Loucy (cell line): ENCODE measurements around the gene CCDC127.

ENCODE experiments used
- H2AFZ ChIP-seq: fragments of 200-600 bp; sonication (generic); 2 replicates; pipeline ENCODE4 v1.6.0; 2016; ENCODE audit warnings: antibody characterized with exemption, mild to moderate bottlenecking, low read length, moderate library complexity
- H3F3A ChIP-seq: fragments of 200-600 bp; 2 replicates; pipeline ENCODE4 v1.6.0; 2016; ENCODE audit warnings: antibody characterized with exemption, low read depth, mild to moderate bottlenecking
- H3K27me3 ChIP-seq: fragments of 200-600 bp; sonication (generic); 2 replicates; pipeline ENCODE4 v1.6.1; 2014; ENCODE audit warnings: low read length, mild to moderate bottlenecking; ENCODE audit not compliant: insufficient read depth, poor library complexity, severe bottlenecking
- H3K36me3 ChIP-seq: fragments of 200-600 bp; sonication (generic); 2 replicates; pipeline ENCODE4 v1.6.1; 2016; ENCODE audit warnings: low read length; ENCODE audit not compliant: insufficient read depth
- H3K4me1 ChIP-seq: fragments of 200-600 bp; sonication (generic); 2 replicates; pipeline ENCODE4 v1.5.1; 2014; ENCODE audit warnings: low read length, mild to moderate bottlenecking; ENCODE audit not compliant: insufficient read depth, poor library complexity, severe bottlenecking
- H3K4me2 ChIP-seq: fragments of 200-600 bp; sonication (generic); 2 replicates; pipeline ENCODE4 v1.6.0; 2014; ENCODE audit warnings: antibody characterized with exemption, low read length, low read depth, mild to moderate bottlenecking; ENCODE audit not compliant: poor library complexity, severe bottlenecking
- H3K4me3 ChIP-seq: fragments of 200-600 bp; sonication (generic); 2 replicates; pipeline ENCODE4 v1.5.1; 2014; ENCODE audit warnings: low read length, mild to moderate bottlenecking, mixed read lengths; ENCODE audit not compliant: poor library complexity, severe bottlenecking
- H3K79me2 ChIP-seq: fragments of 200-600 bp; sonication (generic); 2 replicates; pipeline ENCODE4 v1.6.1; 2014; ENCODE audit warnings: low read length; ENCODE audit not compliant: insufficient read depth
- H3K9ac ChIP-seq: fragments of 200-600 bp; sonication (generic); 2 replicates; pipeline ENCODE4 v1.6.0; 2014; ENCODE audit warnings: mild to moderate bottlenecking, low read depth, low read length, moderate library complexity; ENCODE audit not compliant: poor library complexity, severe bottlenecking
- H3K9me2 ChIP-seq: fragments of 200-600 bp; sonication (generic); replicated peaks from 2 replicates; pipeline ENCODE4 v1.6.1; 2016; ENCODE audit warnings: low read depth, low read length, mixed read lengths
- H3K9me3 ChIP-seq: fragments of 200-600 bp; sonication (generic); 2 replicates; pipeline ENCODE4 v1.6.1; 2014; ENCODE audit warnings: mild to moderate bottlenecking, antibody characterized with exemption, low read length, low read depth; ENCODE audit not compliant: insufficient read depth
- H4K20me1 ChIP-seq: fragments of 200-600 bp; sonication (generic); 2 replicates; pipeline ENCODE4 v1.6.0; 2014; ENCODE audit warnings: antibody characterized with exemption, low read length, mild to moderate bottlenecking; ENCODE audit not compliant: insufficient read depth, poor library complexity, severe bottlenecking
- CTCF ChIP-seq: fragments of 200-600 bp; sonication (generic); conservative IDR thresholded peaks from 2 replicates; pipeline ENCODE4 v1.5.1; 2014; ENCODE audit warnings: mild to moderate bottlenecking, antibody characterized with exemption, low read length
- EZH2phosphoT487 ChIP-seq: fragments of 200-600 bp; IDR thresholded peaks from 2 replicates; pipeline ENCODE4 v1.6.1; 2018; ENCODE audit warnings: antibody characterized with exemption, mild to moderate bottlenecking, moderate library complexity, borderline replicate concordance

The CCDC127 gene

GRCh38 chr5:204462-204861, 13.5 kb downstream of the CCDC127 start:
- H3K9ac ChIP-seq = no peak overlapping the region
- no peaks in the 10 kb centered on the region for H3K27me3 ChIP-seq
- peaks cover 29% of the 10 kb centered on the region for H3K4me1 ChIP-seq
- no peaks in the 10 kb centered on the region for H3K9me2 ChIP-seq
- H3K9me3 ChIP-seq = no peaks in the 10 kb centered on the region
- peaks cover 37% of the 10 kb centered on the region; the same call in 1 of the 2 replicates for H3K36me3 ChIP-seq
- no peak overlapping the region for H3K4me2 ChIP-seq
- H4K20me1 ChIP-seq = peaks cover 15% of the 10 kb centered on the region
- H2AFZ ChIP-seq = no peak overlapping the region
- no peaks in the 10 kb centered on the region for H3F3A ChIP-seq
- no peak overlapping the region for H3K4me3 ChIP-seq
- TF ChIP-seq EZH2phosphoT487 (no peak), CTCF (no peak)
- H3K79me2 ChIP-seq = peaks cover 30% of the 10 kb centered on the region

DNA sequence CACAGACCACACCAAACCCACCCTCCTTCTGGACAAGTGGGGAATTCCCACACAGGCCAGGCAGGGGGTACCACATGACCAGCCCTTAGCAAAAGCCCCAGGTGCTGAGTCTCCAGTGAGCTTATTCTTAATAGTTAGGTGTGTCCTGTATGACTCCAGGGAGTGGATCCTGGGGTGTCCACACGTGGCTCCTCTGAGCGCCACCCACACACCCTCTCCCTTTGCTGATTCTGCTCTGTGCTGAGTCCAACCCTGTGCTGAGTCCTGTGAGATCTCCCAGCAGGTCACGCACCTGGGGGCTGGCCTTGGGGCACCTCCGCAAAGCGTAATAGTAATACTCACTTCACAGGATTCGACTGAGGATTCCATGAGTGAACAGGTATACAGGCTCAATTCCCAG, 14.0 kb downstream of the CCDC127 start:
- H3K79me2 ChIP-seq = peaks cover 30% of the 10 kb centered on the region
- no peak overlapping the region for H3K4me2 ChIP-seq
- H3K9ac ChIP-seq = no peak overlapping the region
- no peaks in the 10 kb centered on the region for H3K9me2 ChIP-seq
- no peak overlapping the region for H2AFZ ChIP-seq
- H3K4me3 ChIP-seq = no peak overlapping the region
- no peaks in the 10 kb centered on the region for H3F3A ChIP-seq
- H3K9me3 ChIP-seq = no peaks in the 10 kb centered on the region
- no peaks in the 10 kb centered on the region for H3K27me3 ChIP-seq
- peaks cover 15% of the 10 kb centered on the region for H4K20me1 ChIP-seq
- peaks cover 37% of the 10 kb centered on the region; the same call in 1 of the 2 replicates for H3K36me3 ChIP-seq
- peaks cover 29% of the 10 kb centered on the region for H3K4me1 ChIP-seq
- TF ChIP-seq EZH2phosphoT487 = no peak
- TF ChIP-seq CTCF = no peak

DNA sequence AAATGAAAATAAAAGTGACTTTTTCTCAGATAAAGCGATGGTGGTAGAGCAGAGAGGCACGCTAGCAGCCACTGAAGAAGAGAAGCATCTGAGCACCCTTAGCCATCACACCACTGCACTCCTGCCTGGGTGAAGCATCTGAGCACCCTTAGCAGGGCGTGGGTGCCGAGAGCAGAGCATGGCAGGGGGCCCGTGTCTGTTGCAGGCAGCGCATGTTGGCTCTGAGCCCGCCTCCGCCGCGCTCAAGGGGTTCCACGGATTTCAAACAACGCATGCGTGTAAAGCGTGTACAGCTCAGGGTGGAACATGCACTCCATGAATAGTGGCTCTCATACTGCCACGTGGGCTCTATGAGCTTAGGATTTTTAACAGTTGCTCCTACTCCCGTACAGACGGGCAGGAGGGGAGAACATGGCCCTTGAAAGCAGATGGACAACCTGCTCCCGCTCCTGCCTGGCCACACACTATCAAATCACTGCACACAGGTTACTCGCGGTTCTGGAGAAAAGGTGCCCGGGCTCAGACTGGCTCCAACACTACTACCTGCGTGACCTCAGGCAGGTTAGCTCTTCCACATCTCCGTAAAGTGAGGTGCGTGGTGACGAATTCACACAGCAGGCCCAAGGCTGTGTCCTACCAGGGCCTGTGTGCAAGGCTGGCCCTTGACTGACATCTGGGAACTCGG, 14.6 kb downstream of the CCDC127 start:
- no peak overlapping the region for H3K9ac ChIP-seq
- H3K4me2 ChIP-seq = no peak overlapping the region
- TF ChIP-seq CTCF (no peak), EZH2phosphoT487 (no peak)
- H2AFZ ChIP-seq = no peak overlapping the region
- H3K4me3 ChIP-seq = no peak overlapping the region
- no peaks in the 10 kb centered on the region for H3K9me2 ChIP-seq
- H3K79me2 ChIP-seq = peaks cover 24% of the 10 kb centered on the region
- H4K20me1 ChIP-seq = peaks cover 13% of the 10 kb centered on the region
- no peaks in the 10 kb centered on the region for H3K9me3 ChIP-seq
- H3K27me3 ChIP-seq = no peaks in the 10 kb centered on the region
- H3K4me1 ChIP-seq = peaks cover 24% of the 10 kb centered on the region
- H3F3A ChIP-seq = no peaks in the 10 kb centered on the region
- peaks cover 37% of the 10 kb centered on the region; the same call in 1 of the 2 replicates for H3K36me3 ChIP-seq
